BJ (cell line): ENCODE data around the gene HSD17B7. TPM values are rescaled to one million over a fixed set of nuclear protein-coding genes. Genes with fewer than 3 reads are reported as not detected.

Experiments
- CTCF ChIA-PET: fragments of 350-600 bp; formaldehyde crosslinking; extraction: SDS; loops from one replicate; lab custom pipeline; 2021; ENCODE audit warnings: antibody characterized with exemption, inconsistent platforms; lab: Yijun Ruan, JAX
- POLR2A ChIA-PET: fragments of 300-600 bp; sonication (Branson Sonifier 250); formaldehyde crosslinking; extraction: SDS; loops from one replicate; lab custom pipeline; 2021; ENCODE audit warnings: antibody characterized with exemption; lab: Charles Lee
- DNase-seq: peaks from one replicate; pipeline ENCODE4 v3.0.0-alpha.2; 2011; ENCODE audit warnings: low read depth
- H3K27me3 ChIP-seq: 2 replicates; pipeline ENCODE4 v1.6.0; 2011; ENCODE audit warnings: low read length; ENCODE audit not compliant: control insufficient read depth, insufficient read depth
- H3K36me3 ChIP-seq: 2 replicates; pipeline ENCODE4 v1.5.1; 2011; ENCODE audit warnings: low read length; ENCODE audit not compliant: control insufficient read depth, insufficient read depth
- H3K4me3 ChIP-seq: 2 replicates; pipeline ENCODE4 v1.5.1; 2011; ENCODE audit warnings: low read depth, mild to moderate bottlenecking, control low read depth, low read length
- CTCF ChIP-seq: IDR thresholded peaks from 2 replicates; pipeline ENCODE4 v1.5.1; 2011; ENCODE audit warnings: low read depth, mild to moderate bottlenecking, control low read depth, inconsistent platforms, low read length, moderate library complexity; ENCODE audit not compliant: insufficient read depth
- polyA plus RNA-seq: library from polyadenylated mRNA; depleted of rRNA; stranded (reverse); fragments of >200 nt; gene quantifications from 2 replicates; pipeline ENCODE4 v1.2.3, GENCODE V29; 2011

HSD17B7 gene
- polyA plus RNA-seq, 1 experiment = 7.2 TPM

GRCh38 chr1:162753998-162754585 lies 36.4 kb upstream of the HSD17B7 start:
- ChIA-PET POLR2A (no interaction called here), CTCF (interaction anchor here (0.5 to 1.8 kb wide), 4 partner anchors 14 to 149 kb away, joined by 3 to 6 read pairs (median 3); no protein-coding TSS in a partner anchor)
- DNase-seq = no peak
- TF ChIP-seq CTCF = no peak
- no peaks in the 10 kb centered on the region for H3K27me3 ChIP-seq
- H3K4me3 ChIP-seq = no peak overlapping the region
- peaks cover 20% of the 10 kb centered on the region for H3K36me3 ChIP-seq

- no peak overlapping the region for H3K4me3 ChIP-seq
- ChIA-PET POLR2A (no interaction called here), CTCF (no interaction called here)
- H3K36me3 ChIP-seq = peaks cover 24% of the 10 kb centered on the region
- DNase-seq = no peak
- H3K27me3 ChIP-seq = no peaks in the 10 kb centered on the region
- TF ChIP-seq CTCF = no peak
Observed at GRCh38 chr1:162755306-162755705, 35.2 kb upstream of the HSD17B7 start.

- ChIA-PET POLR2A (no interaction called here), CTCF (interaction anchor here (1.2 kb wide), 1 partner anchor 8 kb away, joined by 3 read pairs; no protein-coding TSS in a partner anchor)
- Histone ChIP-seq H3K27me3 (no peaks in the 10 kb centered on the region), H3K36me3 (peaks cover 31% of the 10 kb centered on the region), H3K4me3 (no peak overlapping the region)
- TF ChIP-seq CTCF = no peak
- DNase-seq = no peak
Observed at GRCh38 chr1:162756523-162756922, 34.0 kb upstream of the HSD17B7 start.

- Histone ChIP-seq H3K27me3 (no peaks in the 10 kb centered on the region), H3K36me3 (peaks cover 31% of the 10 kb centered on the region), H3K4me3 (no peak overlapping the region)
- ChIA-PET POLR2A (no interaction called here), CTCF (no interaction called here)
- DNase-seq = no peak
- no peak for TF ChIP-seq CTCF
Observed at GRCh38 chr1:162757476-162757875, 33.0 kb upstream of the HSD17B7 start.

GRCh38 chr1:162765788-162766187 lies 24.7 kb upstream of the HSD17B7 start:
- Histone ChIP-seq H3K27me3 (no peaks in the 10 kb centered on the region), H3K36me3 (peaks cover 19% of the 10 kb centered on the region), H3K4me3 (no peak overlapping the region)
- no peak for TF ChIP-seq CTCF
- CTCF ChIA-PET = no interaction called here
- POLR2A ChIA-PET = no interaction called here
- no peak for DNase-seq
